ENCODE measurements around the gene INSIG1. TPM values are rescaled to one million over a fixed set of nuclear protein-coding genes. Genes with fewer than 3 reads are reported as not detected.

The INSIG1 gene
- polyA plus RNA-seq, 1 of the 3 experiments (the other 2 are of a cell fraction), result 6.4 TPM

- peaks cover 16% of the 10 kb centered on the region; the same call in 1 of the 2 replicates for H3K27me3 ChIP-seq (ENCODE audit: insufficient read depth)
- H3F3A ChIP-seq (replicated peaks; ENCODE audit: insufficient read depth), result no peaks in the 10 kb centered on the region
- H2AFZ ChIP-seq (ENCODE audit: low read depth), result no peak overlapping the region
- no peaks in the 10 kb centered on the region for H3K36me3 ChIP-seq (replicated peaks in 1 of 2; ENCODE audit: control insufficient read depth in 1 of 2, insufficient read depth in 2 of 2, low read length in 1 of 2)
- H3K9me2 ChIP-seq, result no peaks in the 10 kb centered on the region
- no peaks in the 10 kb centered on the region for H3K9me3 ChIP-seq
- TF ChIP-seq TEAD4 (IDR thresholded peaks at IDR 0.05; ENCODE audit: borderline replicate concordance, insufficient read depth) (no peak), RAD21 (IDR thresholded peaks at IDR 0.05; ENCODE audit: low read length) (no peak), ELF1 (IDR thresholded peaks at IDR 0.05) (no peak), REST (IDR thresholded peaks at IDR 0.05; ENCODE audit: low read depth, low read length) (no peak), CHD2 (IDR thresholded peaks at IDR 0.05; ENCODE audit: low read length, partially characterized antibody) (no peak), SIN3A (IDR thresholded peaks at IDR 0.05; ENCODE audit: borderline replicate concordance, low read depth, low read length) (no peak), GATA2 (CRISPR knock-in tag; IDR thresholded peaks at IDR 0.05) (no peak), FOXM1 (IDR thresholded peaks at IDR 0.05; ENCODE audit: low read depth) (no peak), USF1 (IDR thresholded peaks at IDR 0.05; ENCODE audit: borderline replicate concordance, low read depth) (no peak), MEF2A (IDR thresholded peaks at IDR 0.05; ENCODE audit: borderline replicate concordance, low read depth) (no peak), JUND (IDR thresholded peaks at IDR 0.05) (no peak), POLR2AphosphoS5 (IDR thresholded peaks at IDR 0.05; ENCODE audit: low read depth, low read length) (no peak), GABPA (IDR thresholded peaks at IDR 0.05; ENCODE audit: low read depth) (no peak)
- no peak overlapping the region for H3K27ac ChIP-seq (ENCODE audit: low read depth in 2 of 2, low read length in 1 of 2)
- ChIA-PET POLR2A (no interaction called here), CTCF (interaction anchor here (1.0 to 1.6 kb wide), 3 partner anchors 8 to 409 kb away, joined by 3 to 15 read pairs (median 5); no protein-coding TSS in a partner anchor)
- H3K79me2 ChIP-seq (ENCODE audit: insufficient read depth), result no peaks in the 10 kb centered on the region
- no peak for DNase-seq
- H3K4me3 ChIP-seq (ENCODE audit: low read depth in 2 of 2, low read length in 1 of 2), result no peak overlapping the region
- 55% methylated on average over 19 of the region's 21 CpGs for WGBS (ENCODE audit: low lambda C conversion rate)
- H3K4me1 ChIP-seq (ENCODE audit: control insufficient read depth in 1 of 2, insufficient read depth in 2 of 2, low read depth in 1 of 2, low read length in 1 of 2), result no peaks in the 10 kb centered on the region; a peak in 1 of 4 replicates
- no peak overlapping the region for H3K9ac ChIP-seq
- H4K20me1 ChIP-seq (ENCODE audit: insufficient read depth), result no peaks in the 10 kb centered on the region
- no peak overlapping the region for H3K4me2 ChIP-seq
Measured at GRCh38 chr7:155336812-155337602, 39.3 kb downstream of the INSIG1 start.

Measured in SK-N-SH (cell line).